ENCODE measurements around the gene AMN.

Gene AMN

GRCh38 chr14:102905116-102906108 lies 17.1 kb upstream of the AMN start:
- no peak overlapping the region for H3K4me3 ChIP-seq (ENCODE audit: low read depth, low read length)
- TF ChIP-seq CTCF (IDR thresholded peaks at IDR 0.05; ENCODE audit: low read depth, low read length) (no peak), POLR2A (IDR thresholded peaks at IDR 0.05; ENCODE audit: extremely low read depth, insufficient read length) (no peak), MAX (IDR thresholded peaks at IDR 0.05; ENCODE audit: low read depth, low read length) (no peak), MYC (IDR thresholded peaks at IDR 0.05; ENCODE audit: low read depth, low read length) (no peak)
- DNase-seq (ENCODE audit: low read depth) = no peak

- DNase-seq (ENCODE audit: low read depth) = no peak
- TF ChIP-seq CTCF (IDR thresholded peaks at IDR 0.05; ENCODE audit: low read depth, low read length) (no peak), MYC (IDR thresholded peaks at IDR 0.05; ENCODE audit: low read depth, low read length) (no peak), MAX (IDR thresholded peaks at IDR 0.05; ENCODE audit: low read depth, low read length) (no peak), POLR2A (IDR thresholded peaks at IDR 0.05; ENCODE audit: extremely low read depth, insufficient read length) (no peak)
- no peak overlapping the region for H3K4me3 ChIP-seq (ENCODE audit: low read depth, low read length)
Observed at GRCh38 chr14:102906616-102907302, 15.7 kb upstream of the AMN start.

GRCh38 chr14:102907303-102907844 lies 15.1 kb upstream of the AMN start:
- H3K4me3 ChIP-seq (ENCODE audit: low read depth, low read length) = no peak overlapping the region
- no peak for TF ChIP-seq POLR2A (IDR thresholded peaks at IDR 0.05; ENCODE audit: extremely low read depth, insufficient read length)
- no peak for TF ChIP-seq CTCF (IDR thresholded peaks at IDR 0.05; ENCODE audit: low read depth, low read length)
- TF ChIP-seq MAX (IDR thresholded peaks at IDR 0.05; ENCODE audit: low read depth, low read length) = no peak
- no peak for TF ChIP-seq MYC (IDR thresholded peaks at IDR 0.05; ENCODE audit: low read depth, low read length)
- DNase-seq (ENCODE audit: low read depth) = no peak

GRCh38 chr14:102907980-102908730 lies 14.3 kb upstream of the AMN start:
- no peak for DNase-seq (ENCODE audit: low read depth)
- no peak overlapping the region for H3K4me3 ChIP-seq (ENCODE audit: low read depth, low read length)
- no peak for TF ChIP-seq MYC (IDR thresholded peaks at IDR 0.05; ENCODE audit: low read depth, low read length)
- no peak for TF ChIP-seq POLR2A (IDR thresholded peaks at IDR 0.05; ENCODE audit: extremely low read depth, insufficient read length)

- H3K4me3 ChIP-seq (ENCODE audit: low read depth, low read length) = no peak overlapping the region
- DNase-seq (ENCODE audit: low read depth) = no peak
- no peak for TF ChIP-seq CTCF (IDR thresholded peaks at IDR 0.05; ENCODE audit: low read depth, low read length)
- TF ChIP-seq POLR2A (IDR thresholded peaks at IDR 0.05; ENCODE audit: extremely low read depth, insufficient read length) = no peak
- no peak for TF ChIP-seq MYC (IDR thresholded peaks at IDR 0.05; ENCODE audit: low read depth, low read length)
- TF ChIP-seq MAX (IDR thresholded peaks at IDR 0.05; ENCODE audit: low read depth, low read length) = no peak
Observed at GRCh38 chr14:102908766-102909455, 13.6 kb upstream of the AMN start.
